GM19455 (cell line): ENCODE measurements around the gene HMCN2.

ENCODE experiments used
- ATAC-seq: cut with Tn5 transposase; IDR thresholded peaks from one replicate; pipeline ENCODE4 v1.9.1; 2021; ENCODE audit not compliant: unreplicated experiment

The HMCN2 gene

DNA sequence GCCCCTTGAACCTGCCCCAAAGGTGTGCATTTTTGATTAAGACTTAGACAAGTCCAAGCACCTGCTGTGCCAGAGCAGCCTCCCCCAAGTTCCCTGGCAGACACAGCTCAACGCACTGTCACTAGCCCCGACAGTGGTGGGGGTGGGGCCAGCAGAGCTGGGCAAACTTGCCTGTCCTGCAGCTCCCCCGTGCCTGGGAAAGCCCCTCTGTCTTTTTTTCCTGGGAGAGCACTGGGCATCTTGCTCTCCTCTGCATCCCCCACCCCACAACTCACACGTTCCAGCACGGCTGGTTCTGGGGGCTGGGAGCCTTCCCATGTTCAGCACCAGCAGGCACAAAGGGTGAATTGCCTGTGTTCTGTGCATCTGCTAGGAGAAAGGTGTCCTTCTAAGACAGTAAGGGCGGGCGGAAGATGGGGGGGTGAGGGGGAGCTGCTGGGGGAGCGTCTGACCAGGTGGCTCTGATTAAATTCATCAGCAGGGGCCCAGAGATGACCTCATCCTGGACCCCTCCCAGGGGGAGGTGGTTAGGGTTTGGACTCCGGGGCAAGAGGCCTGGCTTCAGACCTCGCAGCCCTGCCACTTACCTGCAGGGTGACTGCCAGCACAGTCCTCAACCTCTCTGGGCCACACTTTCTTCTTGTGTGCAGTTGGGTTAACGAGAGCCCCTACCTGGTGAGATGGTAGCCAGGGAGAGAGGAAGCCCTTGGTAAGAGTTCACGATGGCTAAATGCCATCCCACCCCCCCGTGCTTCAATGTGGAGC is 23.5 kb downstream of the HMCN2 start:
- no peak for ATAC-seq

DNA sequence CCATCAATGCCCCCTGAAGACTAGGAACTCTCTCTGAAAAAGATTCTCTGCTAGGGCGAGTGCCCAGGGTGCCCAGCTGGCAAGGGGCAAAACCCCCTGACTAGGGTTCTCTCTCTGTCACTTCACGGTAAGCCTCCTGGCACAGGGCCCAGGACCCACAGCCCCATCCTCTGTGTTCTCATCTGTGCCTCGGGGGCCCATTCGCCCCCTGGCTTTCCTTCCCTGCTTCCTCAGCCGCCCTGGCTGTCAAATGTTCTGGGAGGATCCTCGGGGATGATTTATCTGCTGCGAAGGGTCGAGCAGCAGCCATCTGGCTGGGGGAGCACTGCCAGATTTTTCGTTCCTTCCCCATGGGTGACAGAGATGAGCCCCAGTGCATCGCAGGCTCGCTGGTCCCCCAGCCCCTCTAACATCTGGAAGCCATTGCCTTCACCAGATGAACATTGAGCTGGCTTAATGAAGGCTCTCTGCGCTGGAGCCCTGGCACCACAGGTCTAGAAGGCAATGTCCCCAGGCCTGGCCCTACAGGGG is 24.2 kb downstream of the HMCN2 start:
- no peak for ATAC-seq

DNA sequence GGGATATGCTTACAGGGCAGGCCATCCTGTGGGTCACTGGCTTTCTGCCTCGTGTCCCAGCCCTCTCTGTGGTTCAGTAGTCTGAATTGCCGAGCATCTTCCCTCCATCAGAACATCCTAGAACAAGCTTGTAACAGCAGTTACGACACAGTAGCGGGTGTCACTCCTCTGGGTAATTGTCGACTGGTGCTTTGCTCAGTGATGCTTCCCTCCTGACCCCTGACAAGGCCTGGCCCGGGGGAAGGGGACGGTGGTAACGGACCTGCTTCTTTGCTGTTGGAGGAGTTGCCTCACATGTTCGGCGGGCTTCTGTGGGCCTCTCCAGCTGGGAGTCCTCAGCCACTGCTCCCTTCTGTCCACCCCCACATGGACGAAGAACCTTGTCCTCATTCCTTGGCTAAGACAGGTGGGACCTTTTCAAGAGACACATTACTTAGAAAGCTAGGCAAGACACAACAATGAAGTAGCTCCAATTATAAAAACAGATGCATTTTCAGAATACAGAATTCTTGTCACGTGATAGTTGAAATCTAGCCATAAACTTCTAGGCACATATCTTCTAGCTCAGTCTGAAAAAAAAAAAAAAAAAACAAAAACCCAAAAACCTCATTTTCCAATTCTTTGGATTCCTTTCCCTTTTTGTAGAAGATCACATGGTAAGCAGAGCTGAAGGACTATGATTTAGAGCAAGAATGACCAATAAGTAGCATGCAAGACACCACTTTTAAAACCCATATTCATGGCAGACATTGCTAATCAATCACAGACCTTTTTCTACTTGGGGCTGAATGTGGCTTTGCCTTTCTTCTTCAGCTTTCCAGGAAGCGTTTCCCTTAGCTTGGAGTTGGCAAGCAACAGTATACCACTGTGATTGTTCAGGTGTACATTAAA is 25.0 kb downstream of the HMCN2 start:
- ATAC-seq, result no peak

DNA sequence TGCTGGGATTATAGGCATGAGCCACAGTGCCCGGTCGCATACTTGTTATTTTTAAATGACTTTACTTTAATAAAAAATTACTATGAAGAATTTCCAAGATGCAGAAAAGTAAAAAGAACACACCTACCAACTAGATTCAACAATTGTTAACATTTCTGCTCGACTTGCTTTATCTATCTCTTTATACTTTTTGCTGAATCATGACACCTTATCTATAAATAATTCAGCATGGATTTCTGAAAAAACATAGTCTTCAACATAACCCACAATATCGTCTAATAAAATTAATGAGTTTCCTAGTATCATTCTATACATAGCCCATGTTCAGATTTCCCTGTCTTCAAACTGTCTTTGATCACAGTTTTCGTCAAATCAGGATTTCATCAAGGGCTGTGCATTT is 25.9 kb downstream of the HMCN2 start:
- ATAC-seq, result no peak

DNA sequence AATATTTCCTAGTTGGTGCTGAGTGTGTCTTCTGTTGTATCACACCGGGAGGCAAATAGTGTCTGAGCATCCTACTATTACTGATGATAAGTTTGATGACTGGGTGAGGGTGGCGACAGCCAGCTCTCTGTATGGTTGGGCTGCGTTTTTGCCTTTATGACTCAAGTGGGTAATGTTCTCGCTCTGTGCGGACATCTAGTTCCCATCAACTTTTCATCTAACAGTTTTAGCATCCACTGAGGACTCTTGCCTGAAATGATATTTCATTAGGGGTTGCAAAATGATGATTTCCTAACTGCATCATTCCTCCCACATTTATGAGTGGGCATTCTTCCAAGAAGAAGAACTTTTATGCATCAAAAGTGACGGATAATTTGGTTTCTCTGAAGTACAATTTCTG is 26.5 kb downstream of the HMCN2 start:
- no peak for ATAC-seq

- no peak for ATAC-seq
These were observed 29.1 kb downstream of the HMCN2 start for GRCh38 chr9:130294664-130295063.

DNA sequence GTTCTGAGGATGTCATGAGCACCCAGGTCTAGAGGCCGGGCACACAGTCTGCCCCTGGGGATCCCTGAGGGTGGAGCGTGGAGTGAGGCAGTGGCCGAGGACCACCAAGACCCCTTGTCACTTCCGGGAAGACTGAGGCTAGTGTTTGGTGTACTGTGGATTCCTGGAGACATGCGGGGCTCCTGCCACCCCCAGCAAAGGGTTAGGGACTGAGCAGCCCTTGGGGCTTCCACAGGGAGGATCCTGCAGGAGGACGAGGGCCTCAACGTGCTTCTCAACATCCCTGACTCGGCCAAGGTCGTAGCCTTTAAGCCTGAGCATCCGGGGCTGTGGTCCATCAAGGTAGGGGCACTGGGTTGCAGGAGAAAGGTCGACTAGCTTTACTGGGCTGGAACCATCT is 29.9 kb downstream of the HMCN2 start:
- ATAC-seq, result no peak

DNA sequence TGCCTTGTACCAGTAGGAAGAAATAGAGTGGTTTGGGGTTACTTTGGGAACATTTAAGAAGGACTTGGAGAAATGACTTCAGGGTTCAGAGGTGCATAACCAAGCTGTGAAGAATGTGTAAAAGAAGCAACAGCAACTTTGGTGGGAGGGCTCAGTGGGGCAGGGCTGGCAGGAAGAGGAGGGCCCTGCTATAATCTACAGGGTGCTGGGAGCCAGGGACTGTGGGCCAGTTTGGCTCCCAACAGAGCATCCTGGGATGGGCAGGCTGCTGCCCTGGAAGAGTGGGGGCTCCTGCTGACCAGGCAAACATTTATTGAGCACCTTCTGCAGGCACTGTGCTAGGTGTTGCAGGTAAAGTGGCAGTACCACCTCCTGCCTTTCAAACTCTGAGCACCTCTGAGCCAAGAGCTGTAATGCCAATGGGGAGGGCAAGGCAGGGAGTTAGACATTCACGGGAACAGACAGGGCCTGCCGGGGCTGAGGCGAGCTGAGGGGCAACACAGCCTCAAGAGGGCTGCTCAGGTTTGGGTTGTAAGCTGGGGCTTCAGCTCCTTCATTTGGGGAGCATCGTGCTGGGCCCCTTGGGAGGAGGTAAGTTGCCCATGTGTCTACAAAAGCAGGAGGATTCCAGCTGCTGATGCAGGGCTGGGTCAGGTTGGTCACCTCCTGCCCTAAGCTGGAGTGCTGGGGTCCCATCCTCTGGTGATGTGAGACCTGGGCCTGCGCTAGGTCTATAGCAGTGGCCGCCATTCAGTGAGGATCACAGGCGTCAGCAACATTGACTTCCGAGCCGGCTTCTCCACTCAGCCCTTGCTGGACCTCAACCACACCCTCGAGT is 30.6 kb downstream of the HMCN2 start:
- no peak for ATAC-seq

- no peak for ATAC-seq
These were observed 31.2 kb downstream of the HMCN2 start for GRCh38 chr9:130296783-130297055.

DNA sequence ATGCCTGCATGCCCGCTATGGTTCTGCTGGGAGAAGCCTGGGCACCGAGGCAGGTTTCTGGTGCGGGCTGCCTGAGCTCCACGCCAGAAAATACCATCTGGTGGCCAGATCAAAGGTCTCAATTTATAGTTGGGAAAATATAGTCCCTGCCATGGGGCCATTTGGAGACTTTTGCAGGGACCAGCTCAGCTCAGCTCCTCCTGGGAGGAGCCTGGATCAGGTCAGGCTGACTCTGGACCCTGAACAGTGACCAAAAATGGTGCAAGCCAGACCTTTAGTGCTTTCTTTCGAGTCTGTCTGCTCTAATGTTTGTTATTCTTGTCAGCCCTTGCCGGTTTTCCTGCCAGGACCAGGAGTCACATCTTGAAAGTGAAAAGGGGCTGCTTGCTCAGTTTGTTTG is 31.8 kb downstream of the HMCN2 start:
- no peak for ATAC-seq

GRCh38 chr9:130298662-130299279 is 33.2 kb downstream of the HMCN2 start:
- no peak for ATAC-seq

GRCh38 chr9:130299785-130300615 is 34.4 kb downstream of the HMCN2 start:
- ATAC-seq, result no peak

GRCh38 chr9:130300739-130301138 is 35.2 kb downstream of the HMCN2 start:
- no peak for ATAC-seq

DNA sequence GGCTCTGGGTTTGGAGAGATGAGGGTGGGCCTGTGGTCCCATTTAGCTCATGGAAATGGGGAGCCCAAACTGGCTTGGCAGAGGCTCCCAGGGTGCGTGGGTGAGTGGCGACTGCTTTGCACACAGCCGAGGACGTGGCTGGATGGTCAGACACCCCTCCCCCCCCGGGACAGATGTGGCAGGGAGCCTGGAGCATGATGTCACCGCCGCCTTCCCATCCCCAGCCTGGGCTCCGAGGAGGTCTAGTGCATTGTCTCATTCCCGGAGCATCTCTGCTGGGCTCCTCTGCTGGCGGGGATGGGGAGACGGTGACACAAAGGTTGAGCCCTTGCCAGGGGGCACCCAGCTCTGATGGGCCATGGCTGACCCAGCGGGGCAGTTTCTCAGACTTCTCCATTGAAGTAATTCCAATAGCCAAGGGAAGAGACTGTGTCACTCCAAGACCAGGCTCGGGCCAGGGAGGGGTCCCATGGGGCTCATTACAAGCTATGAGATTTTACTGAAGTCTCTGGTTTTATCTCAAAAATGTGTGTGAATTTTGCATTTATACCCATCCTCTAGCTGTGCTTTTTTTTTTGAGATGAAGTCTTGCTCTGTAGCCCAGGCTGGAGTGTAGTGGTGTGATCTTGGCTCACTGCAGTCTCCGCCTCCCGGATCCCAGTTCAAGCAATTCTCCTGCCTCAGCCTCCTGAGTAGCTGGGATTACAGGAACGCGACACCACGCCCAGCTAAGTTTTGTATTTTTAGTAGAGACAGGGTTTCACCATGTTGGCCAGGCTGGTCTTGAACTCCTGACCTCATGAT is 36.1 kb downstream of the HMCN2 start:
- no peak for ATAC-seq

DNA sequence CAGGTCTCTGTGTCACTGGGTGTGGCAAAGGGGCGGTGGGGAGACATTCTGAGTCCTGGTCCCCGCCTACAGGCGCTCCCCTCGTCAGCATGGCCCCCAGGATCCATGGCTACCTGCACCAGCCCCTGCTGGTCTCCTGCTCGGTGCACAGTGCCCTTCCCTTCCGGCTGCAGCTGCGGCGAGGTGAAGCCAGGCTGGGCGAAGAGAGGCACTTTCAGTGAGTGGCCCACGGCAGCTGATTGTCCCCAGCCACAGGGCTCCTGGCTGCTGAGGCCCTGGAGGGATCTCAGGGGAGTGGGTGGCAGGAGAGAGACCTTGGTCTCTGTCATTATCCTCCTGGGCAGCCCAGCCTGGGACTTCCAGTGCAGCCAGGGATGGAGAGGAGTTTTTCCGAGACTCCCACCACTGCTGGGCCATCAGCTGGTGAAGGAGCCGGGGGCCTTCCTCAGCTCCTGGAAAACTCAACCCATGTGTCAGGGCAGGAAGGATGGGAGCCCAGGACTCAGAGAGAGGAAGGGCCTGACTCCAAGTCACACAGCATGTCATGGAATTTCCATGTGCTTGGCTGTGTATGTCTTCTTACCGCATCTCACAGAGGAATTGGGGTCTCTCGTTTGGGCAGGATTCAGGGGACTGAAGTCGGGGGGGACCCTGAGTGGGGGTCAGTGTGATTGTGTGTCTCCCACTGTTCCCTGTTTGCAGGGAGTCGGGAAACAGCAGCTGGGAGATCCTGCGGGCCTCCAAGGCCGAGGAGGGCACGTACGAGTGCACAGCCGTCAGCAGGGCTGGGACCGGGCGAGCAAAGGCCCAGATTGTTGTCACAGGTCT is 37.4 kb downstream of the HMCN2 start:
- no peak for ATAC-seq

DNA sequence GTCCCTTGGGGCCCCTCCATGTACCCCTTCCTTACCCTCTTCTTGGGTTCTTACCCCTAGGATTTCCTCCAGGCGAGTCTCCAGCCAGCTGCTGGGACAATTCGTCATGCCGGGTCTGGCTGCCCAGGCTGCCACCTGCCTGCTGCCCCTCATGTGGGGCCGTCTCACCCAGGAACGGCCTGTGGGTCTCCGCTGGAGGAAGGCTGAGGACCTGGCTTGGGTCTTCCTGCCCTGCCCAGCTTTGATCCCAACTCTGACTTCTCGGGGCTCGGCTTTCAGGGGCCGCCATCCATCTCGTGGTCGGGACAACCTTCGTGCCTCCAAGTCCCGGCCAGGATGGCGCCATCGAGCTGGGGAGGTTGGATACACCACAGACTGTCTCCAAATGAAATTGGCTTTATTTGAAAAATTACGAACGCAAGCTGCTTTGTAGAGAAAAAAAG is 38.1 kb downstream of the HMCN2 start:
- ATAC-seq, result no peak

DNA sequence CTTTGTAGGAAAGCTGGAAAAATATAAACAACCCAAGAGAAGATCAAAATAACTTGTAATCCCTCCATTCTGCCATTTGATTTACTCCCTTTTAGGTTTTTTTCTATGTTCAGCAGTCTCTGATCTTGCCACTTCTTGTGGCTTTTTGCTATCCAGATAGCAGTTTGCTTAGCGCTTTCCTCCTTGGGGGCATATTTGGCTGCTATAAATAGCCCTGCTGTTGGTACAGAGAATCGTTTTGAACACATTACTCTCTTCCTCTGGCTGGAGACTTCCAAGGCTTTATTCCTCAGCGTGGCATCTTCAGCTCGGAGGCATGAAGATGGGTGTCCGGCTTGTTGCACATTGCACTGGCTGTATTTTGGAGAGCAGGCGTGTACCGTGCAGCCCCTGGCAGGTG is 38.6 kb downstream of the HMCN2 start:
- ATAC-seq, result no peak

GRCh38 chr9:130304643-130305042 is 39.1 kb downstream of the HMCN2 start:
- no peak for ATAC-seq
